Suprapubic skin (tissue), 3 donors: ENCODE results near the gene CTSE.

Experiments used
- POLR2A ChIP-seq, 2 donors: fragments of 450-650 bp; IDR thresholded peaks; one replicate each; pipeline ENCODE4 v1.6.1; 2017; ENCODE audit warnings: antibody characterized with exemption in 2 of 2, mild to moderate bottlenecking in 2 of 2, moderate library complexity in 2 of 2
- TF ChIP-seq, protein P1 (sequence below), 2 donors: fragments of 200-600 bp in 1 of 2; fragments of 450-650 bp in 1 of 2; sonication (generic) in 1 of 2; IDR thresholded peaks; one replicate each; pipeline ENCODE4 v1.5.1; 2016 to 2019; ENCODE audit warnings: antibody characterized with exemption in 2 of 2, mild to moderate bottlenecking in 1 of 2, moderate library complexity in 1 of 2

DNA sequence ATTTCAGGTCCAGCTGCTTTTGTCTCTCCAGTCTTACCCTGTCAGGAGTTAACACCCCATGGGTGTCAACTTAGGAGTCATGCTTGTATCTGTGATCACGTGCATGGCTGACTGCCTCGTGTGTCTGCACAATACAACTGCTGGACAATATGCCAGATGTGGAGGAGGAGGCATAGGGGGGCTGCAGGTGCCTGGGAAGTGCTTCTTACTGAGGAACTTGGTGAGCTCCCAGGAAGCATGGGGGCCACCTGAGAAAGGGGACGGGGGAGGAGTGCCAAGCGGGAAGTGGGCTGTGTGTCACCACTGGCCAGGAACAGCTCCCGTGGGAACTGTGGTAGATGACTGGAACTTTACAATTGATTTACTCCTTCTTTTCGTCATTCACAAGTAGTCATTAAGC lies 38.8 kb upstream of the CTSE start:
- TF ChIP-seq POLR2A (IDR thresholded peaks at IDR 0.05): no peak
- TF ChIP-seq, protein P1, sequence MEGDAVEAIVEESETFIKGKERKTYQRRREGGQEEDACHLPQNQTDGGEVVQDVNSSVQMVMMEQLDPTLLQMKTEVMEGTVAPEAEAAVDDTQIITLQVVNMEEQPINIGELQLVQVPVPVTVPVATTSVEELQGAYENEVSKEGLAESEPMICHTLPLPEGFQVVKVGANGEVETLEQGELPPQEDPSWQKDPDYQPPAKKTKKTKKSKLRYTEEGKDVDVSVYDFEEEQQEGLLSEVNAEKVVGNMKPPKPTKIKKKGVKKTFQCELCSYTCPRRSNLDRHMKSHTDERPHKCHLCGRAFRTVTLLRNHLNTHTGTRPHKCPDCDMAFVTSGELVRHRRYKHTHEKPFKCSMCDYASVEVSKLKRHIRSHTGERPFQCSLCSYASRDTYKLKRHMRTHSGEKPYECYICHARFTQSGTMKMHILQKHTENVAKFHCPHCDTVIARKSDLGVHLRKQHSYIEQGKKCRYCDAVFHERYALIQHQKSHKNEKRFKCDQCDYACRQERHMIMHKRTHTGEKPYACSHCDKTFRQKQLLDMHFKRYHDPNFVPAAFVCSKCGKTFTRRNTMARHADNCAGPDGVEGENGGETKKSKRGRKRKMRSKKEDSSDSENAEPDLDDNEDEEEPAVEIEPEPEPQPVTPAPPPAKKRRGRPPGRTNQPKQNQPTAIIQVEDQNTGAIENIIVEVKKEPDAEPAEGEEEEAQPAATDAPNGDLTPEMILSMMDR (IDR thresholded peaks at IDR 0.05): no peak
